ENCODE results near the gene DLL1.
"Not testable (repeated sequence)": the region's sequence is repeated elsewhere in the genome, so short reads cannot be mapped to it uniquely, and the experiment has no call there.

The DLL1 gene

GRCh38 chr6:170290296-170291128 lies at the start of gene DLL1:
TSS of gene DLL1 (minus strand) at chr6:170291078. CDS start at chr6:170290139, 939 bp downstream.
- peak; percentile 45 to 60 for DNase-seq

- DNase-seq = not testable (repeated sequence)
These were observed 44.3 kb upstream of the DLL1 start for GRCh38 chr6:170335199-170335598.

- DNase-seq = no peak
These were observed 38.4 kb upstream of the DLL1 start for GRCh38 chr6:170329321-170329720.

GRCh38 chr6:170317718-170318117 lies 26.8 kb upstream of the DLL1 start:
- no peak for DNase-seq

- no peak for DNase-seq
These were observed 26.2 kb upstream of the DLL1 start for GRCh38 chr6:170317076-170317475.

GRCh38 chr6:170316071-170316470 lies 25.2 kb upstream of the DLL1 start:
- DNase-seq = no peak

- DNase-seq = no peak
These were observed 24.1 kb upstream of the DLL1 start for GRCh38 chr6:170314983-170315382.

GRCh38 chr6:170313716-170314295 lies 22.9 kb upstream of the DLL1 start:
- no peak for DNase-seq

- no peak for DNase-seq
These were observed 22.0 kb upstream of the DLL1 start for GRCh38 chr6:170312876-170313275.

GRCh38 chr6:170311696-170312095 lies 20.8 kb upstream of the DLL1 start:
- DNase-seq = no peak

GRCh38 chr6:170308761-170309160 lies 17.9 kb upstream of the DLL1 start:
- DNase-seq = no peak

GRCh38 chr6:170307080-170307545 lies 16.2 kb upstream of the DLL1 start:
- no peak for DNase-seq

GRCh38 chr6:170306324-170307079 lies 15.6 kb upstream of the DLL1 start, which contains the start of gene FAM120B:
TSS of gene FAM120B (plus strand) at chr6:170306758. CDS start at chr6:170317391, 10,633 bp downstream.
- DNase-seq = peak; percentile 61 to 95

GRCh38 chr6:170305805-170306323 lies 15.0 kb upstream of the DLL1 start:
- DNase-seq = no peak

- no peak for DNase-seq
These were observed 10.3 kb upstream of the DLL1 start for GRCh38 chr6:170301184-170301583.

GRCh38 chr6:170298688-170299087 lies 7.8 kb upstream of the DLL1 start:
- DNase-seq = no peak

GRCh38 chr6:170297576-170298330 lies 6.9 kb upstream of the DLL1 start:
- no peak for DNase-seq

- DNase-seq = peak; percentile 51 to 53
These were observed 6.1 kb upstream of the DLL1 start for GRCh38 chr6:170296746-170297575.

GRCh38 chr6:170296423-170296745 lies 5.5 kb upstream of the DLL1 start:
- DNase-seq = no peak

GRCh38 chr6:170295510-170296422 lies 4.9 kb upstream of the DLL1 start:
- peak; percentile 43 to 53 for DNase-seq

Measured in NCI-H187 (cell line).